HG03469 (cell line): Measurements from ENCODE around the gene MYO18A.

Experiments used
- ATAC-seq: cut with Tn5 transposase; IDR thresholded peaks from one replicate; pipeline ENCODE4 v1.9.1; 2021; ENCODE audit warnings: mild to moderate bottlenecking, moderate library complexity, moderate number of reproducible peaks; ENCODE audit not compliant: unreplicated experiment

MYO18A gene

DNA sequence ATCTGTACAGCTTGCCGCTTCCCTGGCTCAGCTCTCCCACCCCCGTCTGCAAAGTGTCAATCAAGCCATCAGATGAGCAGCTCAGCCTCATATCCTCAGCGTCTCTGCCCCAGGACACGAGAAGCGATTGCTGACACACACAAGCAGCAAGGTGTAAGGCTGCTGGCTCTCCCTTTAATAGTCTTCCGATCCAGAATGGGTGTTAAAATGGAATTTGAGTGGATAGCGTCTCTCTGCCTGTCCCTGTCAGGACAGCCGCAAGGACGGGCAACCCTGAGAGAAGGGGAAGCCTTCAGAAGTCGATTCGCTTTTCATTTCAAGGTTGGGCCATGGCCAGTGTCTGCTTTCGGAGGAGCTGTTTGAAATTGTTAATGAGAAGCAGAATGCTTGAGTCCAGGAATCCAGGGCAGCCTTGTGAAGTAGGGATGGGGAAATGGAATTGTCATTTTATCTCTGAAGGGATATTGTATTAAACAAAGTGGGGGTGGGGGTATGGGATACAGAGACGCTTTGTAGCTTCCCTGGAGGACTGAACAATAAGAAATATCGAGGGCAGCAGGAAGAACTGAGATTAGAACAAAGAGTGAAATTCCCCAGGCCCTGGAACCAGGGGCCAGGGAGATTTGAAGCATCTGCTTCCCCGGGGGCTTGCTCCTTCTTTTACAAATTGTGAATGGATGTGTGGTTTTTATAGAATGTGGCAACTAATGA is 142.0 kb downstream of the MYO18A start:
- no peak for ATAC-seq

GRCh38 chr17:29037739-29038084 is 142.5 kb downstream of the MYO18A start:
- ATAC-seq: no peak

DNA sequence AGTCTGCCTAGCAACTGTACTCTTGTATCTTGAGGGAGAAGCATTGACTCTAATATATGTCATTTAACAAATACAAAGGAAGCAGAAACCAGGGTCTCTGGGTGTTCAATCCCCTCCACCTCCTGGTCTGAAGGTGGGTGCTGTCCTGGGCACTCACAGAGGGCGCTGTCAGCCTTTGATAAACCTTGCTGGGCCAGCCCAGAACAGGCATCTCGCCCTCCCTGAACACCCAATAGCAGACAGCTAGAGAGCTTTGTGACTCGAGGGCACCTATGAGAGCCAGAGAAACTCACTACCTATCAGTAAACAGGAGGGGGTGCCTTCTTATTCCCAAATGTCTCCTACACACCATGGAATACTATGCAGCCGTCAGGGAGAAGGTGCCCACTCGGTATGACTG is 143.6 kb downstream of the MYO18A start:
- ATAC-seq: no peak

DNA sequence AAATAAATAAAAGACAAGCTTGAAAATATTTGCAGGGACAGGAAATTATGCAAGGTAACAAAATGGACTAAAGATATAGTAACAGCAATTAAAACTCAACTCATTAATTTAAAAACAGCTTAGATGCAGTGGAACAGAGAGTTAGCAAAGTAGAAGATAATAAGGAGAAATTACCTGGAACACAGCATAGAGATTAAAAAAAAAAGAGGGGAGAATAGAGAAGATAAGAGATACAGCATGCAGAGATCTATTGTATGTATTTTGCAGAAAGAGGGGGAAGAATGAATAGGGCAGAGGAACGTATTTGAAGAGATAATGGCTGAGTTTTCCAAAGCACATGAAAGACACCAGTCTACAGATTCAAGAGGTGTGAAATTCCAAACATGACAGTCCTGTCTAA is 145.7 kb downstream of the MYO18A start:
- ATAC-seq: no peak

GRCh38 chr17:29032857-29033197 is 147.4 kb downstream of the MYO18A start:
- no peak for ATAC-seq

DNA sequence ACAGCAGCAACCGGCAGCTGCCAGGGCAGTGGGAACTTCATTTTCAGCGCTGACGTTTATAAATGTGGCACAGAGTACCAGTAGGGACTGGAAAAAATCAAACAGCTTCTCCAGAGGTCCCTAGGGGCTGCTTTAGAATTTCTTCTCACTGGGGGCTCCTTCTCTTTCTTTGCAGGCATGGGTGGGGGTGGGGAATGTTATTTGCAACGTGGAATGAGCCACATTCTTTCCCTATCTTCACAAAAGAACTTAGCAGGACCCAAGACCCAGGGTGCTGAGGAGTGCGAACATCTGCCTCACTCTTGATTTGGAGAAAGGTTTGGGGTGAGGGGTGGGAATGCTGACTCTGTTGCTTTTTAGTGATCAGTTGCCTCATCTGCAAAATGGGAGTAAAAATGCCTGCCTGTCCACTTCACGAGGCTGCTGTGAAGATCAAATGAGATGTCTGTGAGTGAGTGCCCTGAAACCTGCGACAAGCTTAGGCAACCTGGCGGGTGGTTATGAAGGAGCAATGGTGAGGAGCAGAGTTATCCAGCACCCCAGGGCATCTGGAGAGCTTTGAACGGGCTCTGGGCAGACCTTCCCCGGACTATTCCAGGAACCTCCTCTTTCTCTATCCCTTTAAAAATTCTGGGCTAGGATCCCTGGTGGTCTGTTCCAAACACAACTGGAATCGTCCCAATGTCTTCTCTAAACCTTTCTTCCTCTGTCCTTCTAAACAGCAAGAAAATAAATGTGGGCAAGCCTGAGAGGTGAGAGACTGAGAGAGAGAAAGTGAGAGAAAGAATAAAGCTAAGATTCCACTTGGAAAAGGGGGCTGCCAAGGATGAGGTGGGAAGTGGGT is 148.0 kb downstream of the MYO18A start:
- ATAC-seq: no peak

DNA sequence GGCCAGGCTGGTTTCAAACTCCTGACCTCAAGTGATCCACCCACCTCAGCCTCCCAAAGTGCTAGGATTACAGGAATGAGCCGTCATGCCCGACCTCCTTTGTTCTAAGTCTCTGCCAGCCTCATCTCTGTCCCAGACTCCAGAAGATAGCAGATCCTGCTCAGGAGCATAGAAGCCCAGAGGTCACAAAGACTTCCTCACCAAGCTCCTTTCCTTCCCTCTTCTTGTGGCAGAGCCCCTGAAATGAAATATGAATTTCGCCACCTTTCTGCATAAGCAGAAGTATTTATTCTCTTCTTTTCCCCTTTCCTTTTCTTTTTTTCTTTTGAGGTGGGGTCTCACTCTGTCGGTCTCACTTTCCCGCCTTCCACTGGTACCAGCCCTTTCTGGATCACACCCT is 148.7 kb downstream of the MYO18A start:
- ATAC-seq: no peak

DNA sequence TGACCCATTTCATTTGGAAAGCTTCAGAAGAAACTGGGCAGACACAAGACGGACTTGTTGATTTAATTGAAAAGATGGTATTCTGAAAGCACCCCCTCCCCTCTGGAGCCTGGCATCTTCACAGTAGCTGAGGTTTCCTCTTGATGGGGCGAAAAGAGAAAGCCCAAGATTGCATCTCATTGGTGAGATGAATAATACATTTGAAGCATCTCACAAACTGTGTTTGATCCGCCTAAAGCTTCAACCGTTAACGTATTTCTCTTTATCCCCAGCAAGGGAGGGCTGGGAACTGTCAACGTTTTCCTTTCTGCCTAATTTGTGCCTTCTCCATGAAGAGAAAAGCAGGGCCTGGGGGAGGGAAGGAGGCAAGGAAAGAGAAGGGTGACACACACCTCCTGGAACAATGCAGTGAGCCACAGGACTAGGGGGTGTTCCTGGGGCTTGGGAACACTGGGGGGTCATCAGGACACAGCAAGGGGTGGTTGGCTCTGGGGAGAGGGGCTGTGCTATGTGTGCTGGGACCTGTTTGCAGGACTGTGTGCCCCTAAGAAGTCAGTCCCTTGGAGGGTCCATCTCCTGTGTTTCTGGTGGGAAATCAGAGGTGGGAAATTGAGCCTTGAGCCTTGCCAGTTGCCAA is 155.8 kb downstream of the MYO18A start:
- no peak for ATAC-seq

DNA sequence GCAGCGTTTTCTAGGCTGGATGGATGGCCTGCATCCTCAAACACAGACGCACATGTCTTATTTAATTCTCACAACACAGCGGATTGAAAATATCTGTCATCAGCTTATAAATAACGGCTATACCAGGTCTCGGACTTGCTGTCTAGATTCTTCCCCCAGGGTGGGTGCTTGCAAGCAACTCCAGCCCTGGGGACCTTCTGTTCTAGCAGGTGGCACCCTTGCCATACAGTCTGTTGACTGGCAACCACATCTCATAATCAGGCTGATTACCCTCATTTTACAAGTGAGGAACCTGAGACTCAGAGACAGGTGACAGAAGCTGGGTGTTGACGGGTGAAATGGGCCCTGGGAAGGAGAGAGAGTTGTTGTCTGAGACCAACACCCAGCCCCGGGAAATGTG is 158.1 kb downstream of the MYO18A start:
- ATAC-seq: no peak

GRCh38 chr17:29021226-29021625 is 159.0 kb downstream of the MYO18A start:
- ATAC-seq: no peak
